GM21526 (cell line): ENCODE data around the gene TAF6.
"Not testable (repeated sequence)": the region's sequence is repeated elsewhere in the genome, so short reads cannot be mapped to it uniquely, and the experiment has no call there.

ENCODE experiments used
- ATAC-seq: cut with Tn5 transposase; IDR thresholded peaks from one replicate; pipeline ENCODE4 v1.9.1; 2021; ENCODE audit warnings: moderate library complexity; ENCODE audit not compliant: unreplicated experiment, low FRiP score

Gene TAF6

DNA sequence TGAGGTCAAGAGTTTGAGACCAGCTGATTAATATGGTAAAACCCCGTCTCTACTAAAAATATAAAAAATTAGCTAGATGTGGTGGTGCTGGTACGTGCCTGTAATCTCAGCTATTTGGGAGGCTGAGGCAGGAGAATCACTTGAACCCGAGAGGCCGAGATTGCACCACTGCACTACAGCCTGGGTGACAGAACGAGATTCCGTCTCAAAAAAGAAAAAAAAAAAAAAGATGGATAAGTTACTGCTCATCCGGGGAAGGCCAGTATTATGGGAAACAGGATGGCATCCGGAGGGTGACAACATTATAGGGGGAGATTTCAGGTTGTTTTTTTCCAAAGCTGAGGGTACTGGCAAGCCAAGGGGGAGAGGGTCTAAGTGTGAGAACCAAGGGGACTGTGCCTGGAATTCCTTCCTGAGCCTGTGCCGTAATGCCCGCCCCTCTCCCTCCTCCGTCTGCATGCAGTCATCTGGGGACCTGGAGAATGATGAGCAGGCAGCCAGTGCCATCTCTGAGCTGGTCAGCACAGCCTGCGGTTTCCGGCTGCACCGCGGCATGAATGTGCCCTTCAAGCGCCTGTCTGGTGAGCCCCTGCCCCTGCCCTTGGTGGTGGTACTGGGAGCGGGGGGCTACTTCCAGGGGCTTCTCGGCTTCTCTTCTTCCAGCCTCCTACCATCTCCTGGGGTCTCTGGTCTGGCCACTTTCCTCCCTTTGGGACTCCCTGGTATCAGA is 33.9 kb upstream of the TAF6 start:
- no peak for ATAC-seq

DNA sequence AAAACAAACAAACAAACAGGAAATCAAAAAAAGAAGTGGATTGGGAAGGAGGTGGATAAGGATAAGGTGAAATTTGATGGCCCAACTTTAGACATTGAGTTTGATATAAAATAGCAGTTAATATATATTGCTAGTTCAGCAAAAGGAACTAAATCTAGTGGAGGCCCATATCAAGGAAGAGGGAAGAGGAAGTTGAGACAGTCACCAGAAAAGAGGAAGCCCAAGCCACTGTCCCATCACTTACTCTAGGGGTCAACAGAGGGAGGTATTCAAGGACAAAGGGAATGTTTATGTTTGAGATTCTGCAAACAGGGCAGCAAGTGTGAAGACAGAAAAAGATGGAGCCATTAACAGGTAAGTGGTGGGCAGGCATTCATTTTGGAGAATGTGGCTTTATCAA is 33.2 kb upstream of the TAF6 start:
- no peak for ATAC-seq

DNA sequence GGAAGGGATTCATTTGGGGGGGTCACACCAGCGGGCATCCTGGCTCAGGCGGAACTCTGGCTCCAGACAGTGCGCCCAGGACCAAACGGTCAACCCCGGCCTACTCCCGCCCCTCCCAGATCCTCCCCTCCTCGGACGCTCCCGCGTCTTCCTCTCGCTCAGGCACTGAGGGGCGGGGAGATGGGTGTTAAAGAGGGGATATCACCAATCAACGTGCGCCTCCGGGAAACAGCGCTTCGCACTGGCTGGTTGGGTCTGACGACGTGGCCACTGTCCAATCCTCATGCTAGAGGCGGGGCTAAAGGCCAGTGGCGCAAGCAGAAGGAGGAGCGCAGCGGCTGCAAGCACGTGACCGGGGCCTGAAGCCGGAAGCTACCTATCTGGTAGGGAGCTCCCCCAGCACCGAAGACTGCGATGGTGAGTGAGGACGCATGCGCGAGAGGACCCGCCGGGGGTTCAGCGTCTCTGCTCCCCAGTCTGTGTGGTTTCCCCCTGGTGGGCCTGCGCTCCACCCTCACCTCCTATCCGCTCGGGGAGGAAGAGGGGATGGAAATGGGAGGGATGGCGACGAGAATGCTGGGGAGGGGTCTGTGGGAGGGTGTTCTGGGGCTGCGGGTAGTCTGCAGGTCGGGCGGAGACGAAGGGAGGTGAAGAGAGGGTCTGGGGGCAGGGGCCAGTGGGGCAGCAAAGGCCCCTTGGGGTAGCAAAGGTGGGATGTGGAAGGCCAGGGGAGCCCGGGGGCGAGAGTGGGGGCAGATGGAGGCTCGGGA is 29.6 kb upstream of the TAF6 start, which contains the start of gene LAMTOR4:
Gene LAMTOR4, plus strand, starts transcription at position 360 of the 770 bp plus-strand sequence. Its CDS starts 55 bp downstream, at position 415.
- peak; percentile 96 for ATAC-seq

DNA sequence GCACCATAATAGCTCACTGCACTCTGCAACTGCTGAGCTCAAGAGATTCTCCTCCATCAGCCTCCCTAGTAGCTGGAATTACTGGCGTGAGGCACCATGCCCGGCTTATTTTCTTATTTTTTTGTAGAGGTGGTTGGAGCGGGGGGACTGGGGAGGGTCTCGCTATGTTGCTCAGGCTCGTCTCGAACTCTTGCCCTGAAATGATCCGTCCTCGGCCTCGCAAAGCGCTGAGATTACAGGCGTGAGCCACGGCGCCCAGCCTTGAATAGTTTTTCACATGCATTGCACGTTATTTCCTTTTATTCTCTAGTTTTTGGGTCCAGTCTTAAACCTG is 29.0 kb upstream of the TAF6 start:
- no peak for ATAC-seq

DNA sequence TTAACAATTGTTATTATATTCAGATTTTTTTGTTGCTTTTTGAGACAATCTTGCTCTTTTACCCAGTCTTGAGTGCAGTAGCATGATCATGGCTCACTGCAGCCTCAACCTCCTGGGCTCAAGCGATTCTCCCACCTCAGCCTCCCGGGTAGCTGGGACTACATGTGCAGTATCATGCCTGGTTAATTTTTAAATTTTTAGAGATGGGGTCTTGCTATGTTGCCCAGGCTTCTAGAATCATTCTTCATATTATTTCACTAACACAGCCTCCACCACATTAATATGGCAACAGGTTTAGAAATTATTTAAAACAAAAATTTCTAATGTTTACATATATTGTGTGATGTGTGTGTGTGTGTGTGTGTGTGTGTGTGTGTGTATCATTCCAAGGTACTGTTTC is 28.1 kb upstream of the TAF6 start:
- ATAC-seq: no peak

DNA sequence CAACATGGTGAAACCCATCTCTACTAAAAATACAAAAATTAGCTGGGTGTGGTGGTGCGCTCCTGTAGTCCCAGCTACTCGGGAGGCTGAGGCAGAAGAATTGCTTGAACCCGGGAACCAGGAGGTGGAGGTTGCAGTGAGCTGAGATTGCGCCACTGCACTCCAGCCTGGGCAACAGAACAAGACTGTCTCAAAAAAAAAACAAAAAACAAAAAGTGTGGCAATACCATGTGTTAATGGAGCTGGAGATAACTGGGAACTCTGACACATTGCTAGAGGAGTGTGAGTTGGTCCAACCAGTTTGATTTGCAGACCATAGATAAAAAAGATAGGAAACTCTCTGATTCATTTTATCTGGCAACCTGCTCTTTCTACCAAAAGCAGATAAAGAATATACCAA is 27.2 kb upstream of the TAF6 start:
- ATAC-seq: not testable (repeated sequence)

DNA sequence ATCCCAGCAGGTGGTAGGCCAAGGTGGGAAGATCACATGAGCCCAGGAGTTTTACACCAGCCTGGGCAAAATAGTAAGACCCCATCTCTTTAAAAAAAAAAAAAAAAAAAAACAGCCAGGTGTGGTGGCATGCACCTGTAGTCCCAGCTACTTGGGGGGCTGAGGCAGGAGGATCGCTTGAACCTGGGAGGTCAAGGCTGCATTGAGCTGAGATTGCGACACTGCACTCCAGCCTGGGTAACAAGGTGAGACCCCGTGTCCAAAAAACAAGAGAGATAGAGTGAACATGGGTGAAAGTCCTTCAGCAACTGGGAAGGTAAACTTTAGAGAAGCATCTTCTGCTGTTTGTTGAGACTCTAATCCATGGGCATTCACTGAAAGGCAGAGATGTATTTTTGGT is 23.3 kb upstream of the TAF6 start:
- ATAC-seq: no peak

DNA sequence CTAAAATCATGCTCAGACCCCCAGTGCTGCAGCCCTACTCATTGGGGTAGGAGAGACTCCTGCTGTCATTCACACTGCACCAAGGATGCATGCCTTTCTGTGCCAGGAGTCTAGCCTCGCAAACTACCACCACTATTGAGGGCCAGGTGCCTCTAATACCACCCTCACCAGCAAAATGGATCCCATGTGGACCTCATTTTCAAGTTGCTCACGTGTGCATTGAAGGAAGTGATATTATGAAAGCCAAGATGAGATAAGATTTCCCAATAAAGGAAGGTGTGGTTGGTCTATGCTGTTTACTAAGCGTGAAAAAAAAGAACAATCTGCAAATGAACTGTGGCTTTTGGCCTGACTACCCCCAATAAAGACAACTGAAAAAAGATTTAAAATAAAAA is 22.4 kb upstream of the TAF6 start:
- ATAC-seq: no peak

DNA sequence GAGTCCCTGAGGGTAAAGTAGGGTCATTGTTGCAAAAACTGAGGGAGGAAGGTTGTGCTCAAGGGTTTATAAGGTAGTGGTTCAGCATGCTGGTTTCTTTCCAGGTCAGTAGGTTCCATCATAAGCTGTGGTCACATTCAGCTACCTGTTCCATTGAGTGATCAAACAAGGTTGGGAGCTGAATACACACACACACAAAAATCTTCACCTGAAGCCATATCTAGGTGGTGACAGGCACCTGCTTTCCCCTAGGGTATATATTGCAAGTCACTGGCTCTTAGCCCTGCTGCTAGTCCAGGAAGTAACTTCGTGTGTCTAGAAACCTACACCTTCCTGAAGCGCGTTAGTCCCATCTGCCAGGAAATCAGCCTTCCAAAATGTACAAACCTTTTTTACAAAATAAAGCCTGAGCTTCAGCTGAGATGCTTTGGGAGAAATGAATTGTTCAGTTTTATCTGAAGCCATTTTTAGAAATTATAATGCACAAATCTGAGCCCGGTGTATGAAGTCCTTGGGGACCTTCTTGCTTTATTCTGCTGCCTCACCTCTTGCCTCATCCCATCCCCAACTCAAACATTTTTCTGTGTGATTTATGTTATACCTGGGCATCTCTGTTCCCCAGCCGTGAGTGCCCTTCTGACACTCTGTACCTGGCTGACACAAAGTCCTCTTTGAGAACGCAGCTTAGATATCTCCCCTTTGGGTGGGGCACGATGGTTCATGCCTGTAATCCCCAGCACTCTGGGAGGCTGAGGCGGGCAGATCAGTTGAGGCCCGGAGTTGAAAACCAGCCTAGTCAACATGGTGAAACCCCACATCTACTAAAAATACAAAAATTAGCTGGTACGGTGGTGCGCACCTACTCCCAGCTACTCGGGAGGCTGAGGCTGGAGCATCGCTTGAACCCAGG is 18.9 kb upstream of the TAF6 start:
- ATAC-seq: no peak

DNA sequence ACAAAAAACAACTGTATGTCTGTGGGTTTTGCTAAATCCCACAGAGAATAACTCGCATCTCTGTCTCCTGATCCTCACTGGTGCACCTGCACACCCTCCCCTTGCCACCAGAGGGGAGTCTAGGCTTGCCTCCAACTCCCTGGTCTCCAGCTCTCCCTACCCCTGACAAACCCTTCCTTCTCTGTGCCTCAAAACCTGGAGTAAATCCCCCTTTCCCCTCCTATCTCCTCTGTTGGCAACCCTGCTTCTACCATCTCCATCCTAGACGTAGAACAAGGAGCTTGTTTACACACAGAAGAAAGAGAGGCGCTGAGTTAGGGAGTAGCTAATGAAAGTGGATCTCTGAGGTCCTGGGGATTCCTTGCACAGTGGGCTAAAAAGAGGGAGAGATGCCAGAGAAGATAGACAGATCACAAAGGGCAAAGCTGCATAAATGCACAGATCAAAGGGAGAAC is 13.6 kb upstream of the TAF6 start:
- no peak for ATAC-seq

DNA sequence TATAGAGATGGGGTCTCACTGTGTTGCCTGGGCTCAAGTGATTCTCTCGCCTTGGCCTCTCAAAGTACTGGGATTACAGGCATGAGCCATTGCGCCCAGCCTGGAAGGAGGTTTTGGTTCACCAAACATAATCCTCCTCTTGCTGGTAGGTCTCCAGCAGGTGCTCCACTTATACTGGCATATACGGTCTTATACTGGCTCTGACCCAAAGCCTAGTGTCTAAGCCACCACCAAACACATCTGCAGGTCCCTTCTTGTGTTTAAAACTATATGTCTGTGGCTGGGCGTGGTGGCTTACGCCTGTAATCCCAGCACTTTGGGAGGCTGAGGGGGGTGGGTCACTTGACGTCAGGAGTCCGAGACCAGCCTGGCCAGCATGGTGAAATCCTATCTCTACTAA is 13.0 kb upstream of the TAF6 start:
- no peak for ATAC-seq

DNA sequence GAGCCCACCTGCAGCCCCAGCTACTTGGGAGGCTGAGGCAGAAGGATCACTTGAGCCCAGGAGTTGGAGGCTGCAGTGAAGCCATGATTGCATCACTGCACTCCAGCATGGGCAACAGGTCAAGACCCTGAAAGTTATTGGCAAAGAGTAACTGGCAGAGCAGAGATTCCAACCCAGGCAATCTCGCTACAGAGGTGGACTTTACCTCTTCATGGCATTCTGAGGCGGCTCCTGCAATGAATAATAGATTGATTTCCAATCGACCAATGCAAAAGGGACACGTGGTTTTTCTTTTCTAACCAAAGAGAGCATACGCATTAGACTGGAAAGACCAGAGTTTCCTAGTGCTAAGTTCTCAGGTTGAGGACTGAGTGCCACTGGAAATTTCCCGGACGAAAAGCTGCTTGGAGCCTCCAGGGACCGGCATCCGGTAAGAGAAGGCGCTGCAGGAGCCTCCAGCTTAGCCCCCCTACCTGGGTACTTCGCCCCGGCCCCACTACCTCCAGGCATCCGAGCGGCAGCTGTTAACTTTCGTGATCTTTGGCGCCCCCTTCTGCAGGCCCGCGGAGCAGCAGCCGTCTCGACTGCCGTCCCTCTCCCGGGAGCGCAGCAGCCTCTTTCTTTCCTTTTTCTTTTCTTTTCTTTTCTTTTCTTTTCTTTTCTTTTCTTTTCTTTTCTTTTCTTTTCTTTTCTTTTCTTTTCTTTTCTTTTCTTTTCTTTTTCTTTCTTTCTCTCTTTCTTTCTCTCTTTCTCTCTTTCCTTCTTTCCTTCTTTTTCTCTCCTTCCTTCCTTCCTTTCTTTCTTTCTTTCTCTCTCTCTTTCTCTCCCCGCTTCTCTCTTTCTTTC is 11.7 kb upstream of the TAF6 start:
- ATAC-seq: no peak

DNA sequence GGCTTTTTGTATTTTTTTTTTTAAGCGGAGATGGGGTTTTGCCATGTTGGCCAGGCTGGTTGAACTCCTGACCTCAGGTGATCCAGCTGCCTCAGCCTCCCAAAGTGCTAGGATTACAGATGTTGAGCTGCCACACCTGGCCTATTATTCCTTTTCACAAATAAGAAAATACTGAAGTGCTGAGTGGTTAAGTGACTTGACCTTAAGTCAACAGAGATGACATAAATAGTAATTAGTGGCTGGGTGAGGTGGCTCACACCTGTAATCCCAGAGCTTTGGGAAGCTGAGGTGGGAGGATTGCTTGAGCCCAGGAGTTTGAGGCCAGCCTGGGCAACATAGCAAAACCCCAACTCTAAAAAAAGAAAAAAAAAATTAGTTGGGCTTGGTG is 11.1 kb upstream of the TAF6 start:
- ATAC-seq: not testable (repeated sequence)

DNA sequence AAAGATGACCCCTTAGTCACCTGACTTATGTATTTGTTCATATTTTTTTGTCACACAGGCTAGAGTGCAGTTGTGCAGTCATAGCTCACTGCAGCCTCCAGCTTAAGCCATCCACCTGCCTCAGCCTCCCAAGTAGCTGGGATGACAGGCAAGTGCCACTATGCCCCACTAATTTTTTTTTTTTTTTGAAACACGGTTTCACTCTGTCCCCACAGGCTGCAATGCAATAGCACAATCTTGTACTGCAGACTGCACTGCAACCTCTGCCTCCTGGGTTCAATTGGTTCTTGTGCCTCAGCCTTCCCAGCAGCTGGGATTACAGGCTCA is 9.4 kb upstream of the TAF6 start:
- no peak for ATAC-seq

DNA sequence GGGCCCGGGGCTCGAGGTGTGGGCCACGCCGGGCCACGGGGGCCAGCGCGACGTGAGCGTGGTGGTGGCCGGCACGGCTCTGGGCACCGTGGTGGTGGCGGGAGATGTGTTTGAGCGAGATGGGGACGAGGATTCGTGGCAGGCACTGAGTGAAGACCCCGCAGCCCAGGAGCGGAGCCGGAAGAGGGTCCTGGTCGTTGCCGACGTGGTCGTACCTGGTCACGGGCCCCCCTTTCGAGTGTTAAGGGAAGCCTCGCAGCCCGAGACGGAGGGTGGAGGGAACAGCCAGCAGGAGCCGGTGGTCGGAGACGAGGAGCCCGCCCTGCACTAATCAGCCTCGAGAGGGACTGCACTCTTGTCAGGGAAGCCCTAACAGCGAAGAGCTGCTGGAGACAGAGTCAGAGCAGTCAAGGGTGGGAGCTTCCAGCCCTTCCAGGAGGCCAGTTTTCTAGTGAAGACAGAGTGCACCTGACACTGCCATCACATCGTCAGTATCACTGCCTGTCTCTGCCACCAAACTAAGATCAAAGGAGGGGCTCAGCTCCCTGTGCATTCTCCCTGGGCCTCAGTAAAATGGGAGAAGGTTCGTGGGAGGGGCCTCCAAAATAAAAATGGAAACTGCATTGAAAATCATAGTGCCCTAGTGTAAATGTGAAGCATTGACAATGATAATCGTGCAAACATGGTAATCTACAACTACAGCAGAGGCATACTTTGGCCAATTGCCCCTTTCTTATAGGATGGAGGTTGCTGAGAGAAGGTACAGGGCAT is 8.9 kb upstream of the TAF6 start:
- ATAC-seq: no peak

DNA sequence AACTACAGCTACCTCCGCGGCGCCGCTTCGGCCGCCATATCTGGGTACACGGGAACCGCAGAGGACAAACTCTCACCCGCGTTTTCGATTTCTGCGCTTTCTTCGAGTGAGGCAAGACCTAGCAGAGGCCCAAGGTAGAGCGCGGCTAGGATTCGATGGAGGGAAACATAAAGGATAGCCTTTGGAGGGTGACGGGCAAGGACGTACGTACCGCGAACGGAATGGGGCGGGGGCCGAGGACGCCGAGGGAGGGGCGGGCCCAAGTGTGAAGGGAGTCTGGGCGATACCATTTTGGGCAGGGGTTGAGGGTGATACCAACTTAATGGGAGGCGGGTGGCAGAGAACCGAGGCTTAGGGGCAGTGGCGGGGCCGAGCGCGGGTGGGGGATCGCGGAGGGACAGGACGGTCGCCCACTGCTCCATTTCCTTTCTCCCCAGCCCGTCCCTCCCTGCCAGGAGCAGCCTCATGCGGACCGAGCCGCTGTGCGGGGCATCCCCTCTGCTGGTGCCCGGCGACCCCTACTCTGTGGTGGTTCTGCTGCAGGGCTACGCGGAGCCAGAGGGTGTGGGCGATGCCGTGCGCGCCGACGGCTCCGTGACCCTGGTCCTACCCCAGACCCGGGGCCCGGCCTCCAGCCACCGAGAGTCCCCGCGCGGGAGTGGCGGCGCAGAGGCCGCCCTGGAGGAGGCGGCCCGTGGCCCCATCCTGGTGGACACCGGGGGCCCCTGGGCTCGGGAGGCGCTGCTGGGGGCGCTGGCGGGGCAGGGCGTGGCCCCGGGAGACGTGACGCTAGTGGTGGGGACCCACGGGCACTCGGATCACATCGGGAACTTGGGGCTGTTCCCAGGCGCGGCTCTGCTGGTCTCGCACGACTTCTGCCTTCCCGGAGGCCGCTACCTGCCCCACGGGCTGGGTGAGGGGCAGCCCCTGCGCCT is 8.0 kb upstream of the TAF6 start, which contains the start of gene MBLAC1:
Gene MBLAC1, plus strand, starts transcription at position 37 of the 935 bp plus-strand sequence. Its CDS starts 429 bp downstream, at position 466.
- peak; percentile 47 for ATAC-seq

DNA sequence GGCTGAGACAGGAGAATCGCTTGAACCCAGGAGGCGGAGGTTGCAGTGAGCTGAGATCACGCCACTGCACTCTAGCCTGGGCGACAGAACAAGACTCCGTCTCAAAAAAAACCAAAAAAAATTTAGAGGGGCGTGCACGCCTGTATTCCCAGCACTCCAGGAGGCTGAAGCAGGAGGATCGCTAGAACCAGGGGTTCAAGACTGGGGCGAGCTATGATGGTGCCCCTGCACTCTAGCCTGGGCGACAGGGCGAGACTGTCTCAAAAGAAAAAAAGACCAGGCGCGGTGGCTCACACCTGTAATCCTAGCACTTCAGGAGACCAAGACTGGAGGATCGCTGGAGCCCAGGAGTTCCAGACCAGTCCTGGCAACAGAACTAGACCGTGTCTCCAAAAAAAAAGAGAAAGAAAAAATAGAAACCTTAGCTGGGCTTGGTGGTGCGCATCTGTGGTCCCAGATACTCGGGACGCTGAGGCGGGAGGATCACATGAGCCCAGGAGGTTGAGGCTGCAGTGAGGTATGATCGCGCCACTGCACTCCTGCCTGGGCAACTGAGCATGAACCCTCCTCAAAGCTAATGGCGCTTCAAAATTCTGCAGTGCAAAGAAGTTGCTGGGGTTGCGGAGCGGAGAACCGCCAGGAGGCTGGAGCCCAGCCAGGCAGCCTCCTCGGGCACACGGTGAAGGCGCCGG is 7.2 kb upstream of the TAF6 start:
- no peak for ATAC-seq
